HepG2 (cell line): Measurements from ENCODE around the gene PPM1G. TPM values are rescaled to one million over a fixed set of nuclear protein-coding genes. Genes with fewer than 3 reads are reported as not detected.

Source experiments
- ATAC-seq: fragments of 200-7000 bp; cut with Tn5 transposase; 3 replicates; pipeline ENCODE4 v1.9.1; 2020; ENCODE audit warnings: mild to moderate bottlenecking, moderate library complexity
- BruUV-seq: library from RNA; stranded (reverse); fragments of 400-500 nt; replicated peaks from 2 replicates; lab custom pipeline; 2021; lab: Mats Ljungman, UMichigan
- CTCF ChIA-PET: fragments of 300-600 bp; formaldehyde crosslinking; extraction: SDS; loops from one replicate; lab custom pipeline; 2021; ENCODE audit warnings: low total read pairs, inconsistent platforms, low intra/inter-chr PET ratio; lab: Yijun Ruan, JAX
- POLR2A ChIA-PET: fragments of 350-600 bp; sonication (Branson Sonifier 250); formaldehyde crosslinking; loops from one replicate; lab custom pipeline; 2020; ENCODE audit warnings: antibody characterized with exemption, inconsistent platforms; lab: Yijun Ruan, JAX
- DNase-seq: peaks from one replicate; pipeline ENCODE4 v3.0.0-alpha.2; 2015; ENCODE audit warnings: low spot score
- FAIRE-seq: peaks from 3 replicates; lab custom pipeline; 2011; peaks lifted over from hg19 to GRCh38; lab: Jason Lieb, UNC
- H2AFZ ChIP-seq: one replicate; pipeline ENCODE4 v1.6.1; 2011; ENCODE audit warnings: low read length, inconsistent platforms
- H3K27ac ChIP-seq: fragments of 300-600 bp; 3 replicates; pipeline ENCODE4 v1.8.0; 2011; ENCODE audit warnings: mixed run types, mild to moderate bottlenecking, mixed read lengths, low read length, inconsistent platforms; ENCODE audit not compliant: insufficient read depth; ENCODE audit errors: extremely low read length
- H3K27me3 ChIP-seq, 2 experiments: fragments of 200-600 bp in 1 of 2; 2 replicates in 1 of 2; 3 replicates in 1 of 2; pipeline versions ENCODE4 v1.6.0 to v1.8.0; 2011; ENCODE audit warnings: low read length in 2 of 2, mild to moderate bottlenecking in 2 of 2, moderate library complexity in 2 of 2, inconsistent platforms in 1 of 2; ENCODE audit not compliant: insufficient read depth in 2 of 2, control insufficient read depth in 1 of 2
- H3K36me3 ChIP-seq, 2 experiments: fragments of 200-600 bp in 1 of 2; replicated peaks in 1 of 2; 2 replicates in 1 of 2; 3 replicates in 1 of 2; pipeline versions ENCODE4 v1.5.1 to v1.8.0; 2011; ENCODE audit warnings: low read length in 2 of 2, inconsistent platforms in 1 of 2; ENCODE audit not compliant: insufficient read depth in 2 of 2, control insufficient read depth in 1 of 2
- H3K4me1 ChIP-seq: 2 replicates; pipeline ENCODE4 v1.5.1; 2012; ENCODE audit warnings: low read length, inconsistent platforms; ENCODE audit not compliant: insufficient read depth
- H3K4me2 ChIP-seq: 2 replicates; pipeline ENCODE4 v1.6.0; 2011; ENCODE audit warnings: low read depth, low read length, inconsistent platforms
- H3K4me3 ChIP-seq, 3 experiments: fragments of 200-600 bp in 1 of 3; sonication (generic), shearing (Covaris generic) in 1 of 3; replicated peaks in 1 of 3; 2 replicates each; pipeline ENCODE4 v1.5.1; 2011 to 2016; ENCODE audit warnings: low read length in 3 of 3, inconsistent platforms in 2 of 3, low read depth in 2 of 3, mild to moderate bottlenecking in 2 of 3, control low read depth in 1 of 3, mixed read lengths in 1 of 3; ENCODE audit not compliant: insufficient read depth in 1 of 3
- H3K79me2 ChIP-seq: one replicate; pipeline ENCODE4 v1.6.1; 2011; ENCODE audit warnings: low read length, inconsistent platforms; ENCODE audit not compliant: insufficient read depth
- H3K9ac ChIP-seq: 2 replicates; pipeline ENCODE4 v1.6.0; 2011; ENCODE audit warnings: mild to moderate bottlenecking, low read depth, low read length, inconsistent platforms; ENCODE audit not compliant: insufficient read depth
- H3K9me3 ChIP-seq: 2 replicates; pipeline ENCODE4 v1.5.1; 2012; ENCODE audit warnings: mild to moderate bottlenecking, low read length
- H4K20me1 ChIP-seq: 2 replicates; pipeline ENCODE4 v1.6.0; 2011; ENCODE audit warnings: inconsistent platforms, mild to moderate bottlenecking, low read length, moderate library complexity; ENCODE audit not compliant: insufficient read depth
- ASH2L ChIP-seq: fragments of 300-600, 200-600 bp; sonication (generic); IDR thresholded peaks from 2 replicates; pipeline ENCODE4 v1.7.0; 2017; ENCODE audit warnings: low read depth, mild to moderate bottlenecking, moderate library complexity, mixed read lengths, low read length; ENCODE audit not compliant: insufficient read length
- DZIP1 ChIP-seq: sonication (generic); formaldehyde crosslinking; IDR thresholded peaks from 2 replicates; pipeline ENCODE4 v1.5.0; 2020; ENCODE audit warnings: mild to moderate bottlenecking, missing genetic modification reagents
- FOXA1 ChIP-seq, 2 experiments: fragments of 450-650 bp in 1 of 2; sonication (generic) in 1 of 2; formaldehyde crosslinking in 1 of 2; IDR thresholded peaks; 2 replicates each; pipeline versions ENCODE4 v1.4.0 to v1.6.1; 2016 to 2020; ENCODE audit warnings: missing genetic modification reagents in 1 of 2
- GATAD2A ChIP-seq: IDR thresholded peaks from 2 replicates; pipeline ENCODE4 v1.6.1; 2016
- MBD4 ChIP-seq: IDR thresholded peaks from 2 replicates; pipeline ENCODE4 v1.6.1; 2012; ENCODE audit warnings: low read length, inconsistent platforms, borderline replicate concordance
- MED1 ChIP-seq: sonication (generic); formaldehyde crosslinking; IDR thresholded peaks from 2 replicates; pipeline ENCODE4 v1.4.0; 2020; ENCODE audit warnings: missing genetic modification reagents
- PITX1 ChIP-seq: sonication (generic); formaldehyde crosslinking; IDR thresholded peaks from 2 replicates; pipeline ENCODE4 v1.5.1; 2020; ENCODE audit warnings: mild to moderate bottlenecking, missing genetic modification reagents
- POLR2AphosphoS5 ChIP-seq: IDR thresholded peaks from 2 replicates; pipeline ENCODE4 v1.6.1; 2012; ENCODE audit warnings: low read depth, low read length
- RBFOX2 ChIP-seq: fragments of 200-400 bp; formaldehyde crosslinking; IDR thresholded peaks from 2 replicates; pipeline ENCODE4 v1.6.1; 2017; ENCODE audit warnings: low read depth, mild to moderate bottlenecking, low read length
- SSRP1 ChIP-seq: IDR thresholded peaks from 2 replicates; pipeline ENCODE4 v1.6.1; 2016; ENCODE audit warnings: control low read depth
- TCF7 ChIP-seq: sonication (generic); IDR thresholded peaks from 2 replicates; pipeline ENCODE4 v1.6.1; 2016; ENCODE audit warnings: antibody characterized with exemption, low read depth
- TFAP4 ChIP-seq: sonication (generic); IDR thresholded peaks from 2 replicates; pipeline ENCODE4 v1.6.1; 2016; ENCODE audit warnings: low read depth, borderline replicate concordance
- YEATS2 ChIP-seq: sonication (generic); formaldehyde crosslinking; IDR thresholded peaks from 2 replicates; pipeline ENCODE4 v1.4.0; 2020; ENCODE audit warnings: missing genetic modification reagents, borderline replicate concordance
- ZNF484 ChIP-seq: sonication (generic); formaldehyde crosslinking; IDR thresholded peaks from 2 replicates; pipeline ENCODE4 v1.5.1; 2020; ENCODE audit warnings: mild to moderate bottlenecking, low read depth, missing genetic modification reagents, borderline replicate concordance
- ZNF512B ChIP-seq: sonication (generic); formaldehyde crosslinking; IDR thresholded peaks from 2 replicates; pipeline ENCODE4 v1.5.1; 2020; ENCODE audit warnings: missing genetic modification reagents, mild to moderate bottlenecking, borderline replicate concordance
- ZNF678 ChIP-seq: sonication (generic); formaldehyde crosslinking; IDR thresholded peaks from 2 replicates; pipeline ENCODE4 v1.4.0; 2020; ENCODE audit warnings: mild to moderate bottlenecking, missing genetic modification reagents
- WGBS: methylation state at CpG from one replicate; pipeline ENCODE4 v1.1.6; 2017; ENCODE audit warnings: low lambda C conversion rate; 5-methylcytosine and 5-hydroxymethylcytosine counted together
- in situ Hi-C: cut with HindIII; loops from 2 replicates; pipeline ENCODE4 v1.10.0; 2017; ENCODE audit warnings: low pct_unique_long_range_greater_than_20kb; ENCODE audit not compliant: extremely low pct_ligation_motif_present
- intact Hi-C: fragments of 100-400 bp; cut with micrococcal nuclease; formaldehyde crosslinking; loops from one replicate; pipeline ENCODE4 v1.10.0; 2022; ENCODE audit not compliant: unreplicated experiment
- polyA plus RNA-seq, 8 experiments: library from polyadenylated mRNA; depleted of rRNA in 3 of 8; stranded (reverse) in 7 of 8; unstranded in 1 of 8; fragments of >200 nt; fragmentation: Illumina TruSeq in 4 of 8; extraction: Trizol in 4 of 8; gene quantifications; 2 replicates each; pipeline versions ENCODE4 v1.2.1 to v1.2.3, GENCODE V29; 2011 to 2016; ENCODE audit warnings: low read depth in 4 of 8, missing spikeins in 1 of 8, mixed read lengths in 1 of 8; ENCODE audit not compliant: insufficient read depth in 1 of 8
- total RNA-seq, 5 experiments: library from RNA; depleted of rRNA; stranded (reverse); fragments of >200 nt; fragmentation: Illumina TruSeq; extraction: Trizol; gene quantifications; 2 replicates each; pipeline ENCODE4 v1.2.3, GENCODE V29; 2016; ENCODE audit warnings: low read depth in 1 of 5

The PPM1G gene
- total and polyA plus RNA-seq, 2 of the 13 experiments (the other 11 are each of a cell fraction or from before 2014, with no cell fraction given), result 58.2 to 213 TPM

GRCh38 chr2:27379383-27379835 lies 30.0 kb downstream of the PPM1G start:
- Histone ChIP-seq H3K79me2 (peaks cover 3% of the 10 kb centered on the region), H3K4me2 (peak overlapping the region; percentile 90), H2AFZ (no peak overlapping the region), H3K9ac (peak overlapping the region; percentile 75), H3K27ac (peak overlapping the region; percentile 85), H3K9me3 (no peaks in the 10 kb centered on the region), H3K4me3 (peak overlapping the region; percentile 50 to 75 (median 63); a peak in 5 of 6 replicates), H3K27me3 (no peaks in the 10 kb centered on the region), H3K36me3 (peaks cover 46 to 71% of the 10 kb centered on the region in 2 experiments), H3K4me1 (peaks cover 26% of the 10 kb centered on the region), H4K20me1 (peaks cover 3% of the 10 kb centered on the region; the same call in 1 of the 2 replicates)
- intact Hi-C loops (loop anchor here (10.0 kb wide), 1 partner anchor 125 kb away; no protein-coding TSS in a partner anchor), in situ Hi-C loops (no loop called here)
- ChIA-PET POLR2A (interaction anchor here (1.2 to 5.1 kb wide), 8 partner anchors 9 to 86 kb away, joined by 3 to 38 read pairs (median 14); partner anchors contain the start of genes EIF2B4, GTF3C2, MPV17 and PPM1G), CTCF (no interaction called here)
- FAIRE-seq (no peak), DNase-seq (no peak), ATAC-seq (no peak; the same call in 2 of the 3 replicates)
- BruUV-seq, result no TSS peak
- WGBS, result 69% methylated on average over 2 of the region's 2 CpGs
- TF ChIP-seq YEATS2 (CRISPR knock-in tag) (peak; percentile 10; the same call in 1 of the 2 replicates), FOXA1 (IDR thresholded peaks at IDR 0.05) (no peak), FOXA1 (CRISPR knock-in tag; IDR thresholded peaks at IDR 0.05) (0 out of 2 replicates have a peak, but pooled peaks have one; percentile 18), MED1 (CRISPR knock-in tag) (0 out of 2 replicates have a peak, but pooled peaks have one; percentile 48), POLR2AphosphoS5 (peak; percentile 38), DZIP1 (CRISPR knock-in tag) (no peak), RBFOX2 (0 out of 2 replicates have a peak, but pooled peaks have one; percentile 27), ZNF678 (no peak), GATAD2A (CRISPR knock-in tag) (peak; percentile 25; the same call in 1 of the 2 replicates), PITX1 (peak; percentile 11; the same call in 1 of the 2 replicates), ASH2L (peak; percentile 19), ZNF512B (CRISPR knock-in tag) (0 out of 2 replicates have a peak, but pooled peaks have one; percentile 29), TCF7 (0 out of 2 replicates have a peak, but pooled peaks have one; percentile 38), ZNF484 (no peak), TFAP4 (0 out of 2 replicates have a peak, but pooled peaks have one; percentile 3), SSRP1 (0 out of 2 replicates have a peak, but pooled peaks have one; percentile 65), MBD4 (peak; percentile 45; the same call in 1 of the 2 replicates)
